SW 1271 (cell line): ENCODE measurements around the gene BMP6.
A peak's percentile ranks its signal among the peaks of the same experiment; 100 is the strongest.

Experiments used
- DNase-seq, 2 experiments: peaks; one replicate each; lab custom pipeline; 2025; lab: John Stamatoyannopoulos, UW

Gene BMP6

GRCh38 chr6:7725849-7726415, at the start of gene BMP6:
BMP6 (plus strand) TSS chr6:7726099; CDS start chr6:7726956, 857 bp downstream.
- peak; percentile 87 to 91 for DNase-seq

GRCh38 chr6:7677229-7677628, 48.7 kb upstream of the BMP6 start:
- DNase-seq = no peak

DNA sequence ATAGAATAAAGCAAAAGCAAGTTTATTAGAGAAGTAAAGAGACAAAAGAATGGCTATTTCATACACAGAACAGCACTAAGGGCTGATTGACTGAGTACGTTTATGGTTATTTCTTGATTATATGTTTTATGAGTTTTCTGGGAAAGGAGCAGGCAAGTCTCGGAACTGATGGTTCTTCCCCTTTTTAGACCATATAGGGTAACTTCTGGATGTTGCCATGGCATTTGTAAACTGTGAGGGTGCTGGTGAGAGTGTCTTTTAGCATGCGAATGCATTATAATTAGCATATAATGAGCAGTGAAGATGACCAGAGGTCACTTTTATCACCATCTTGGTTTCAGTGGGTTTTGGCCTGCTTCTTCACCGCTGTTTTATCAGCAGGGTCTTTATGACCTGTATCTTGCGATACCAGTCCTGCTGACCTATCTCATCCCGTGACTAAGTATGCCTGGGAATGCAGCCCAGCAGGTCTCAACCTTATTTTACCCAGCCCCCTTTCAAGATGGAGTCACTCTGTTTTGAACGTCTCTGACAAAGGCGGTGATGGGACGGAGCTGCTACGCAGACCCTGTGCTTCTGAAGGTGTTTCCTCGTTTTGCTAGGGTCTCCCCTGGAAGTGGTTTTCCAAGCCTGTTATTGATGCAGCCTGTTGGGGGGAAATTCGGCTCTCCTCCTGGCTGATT, 45.4 kb upstream of the BMP6 start:
- no peak for DNase-seq

DNA sequence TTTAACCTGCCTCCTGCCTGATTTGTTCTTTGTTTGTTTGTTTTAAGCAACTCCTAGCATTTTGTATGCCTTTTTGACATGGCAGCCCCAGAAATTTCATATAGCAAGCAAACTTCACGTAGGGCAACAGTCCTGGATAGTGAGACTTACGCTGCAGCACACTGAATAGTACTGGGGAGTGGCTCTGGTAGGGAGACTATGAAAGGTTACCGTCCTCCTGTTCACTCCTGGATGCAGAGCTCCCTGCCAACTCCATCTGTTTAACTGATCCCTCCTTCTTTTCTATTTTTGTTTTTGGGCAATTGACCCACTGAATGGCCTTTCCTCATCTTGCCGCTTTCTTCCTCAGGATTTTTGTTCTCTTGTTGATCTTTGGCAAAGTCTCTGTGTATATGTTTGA, 44.5 kb upstream of the BMP6 start:
- DNase-seq = no peak

DNA sequence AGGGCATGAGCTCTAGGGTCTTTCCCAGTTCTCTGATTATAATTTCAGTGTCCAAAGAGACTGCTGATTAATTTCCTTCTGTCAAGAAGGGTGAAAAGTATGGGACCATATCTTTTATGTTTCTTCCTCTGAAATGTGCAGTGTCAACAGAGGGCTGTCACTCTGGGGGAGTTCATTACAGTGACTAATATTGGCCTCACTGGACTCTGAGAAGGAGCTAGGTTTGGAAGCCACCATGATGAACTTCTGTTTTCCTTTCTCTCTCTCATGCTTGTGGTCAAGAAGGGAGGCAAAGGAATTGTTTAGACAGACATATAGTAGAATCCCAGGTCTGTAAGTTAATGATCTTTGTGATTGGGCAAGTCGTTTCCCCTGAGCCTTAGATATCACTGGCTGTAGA, 41.8 kb upstream of the BMP6 start:
- DNase-seq = no peak

DNA sequence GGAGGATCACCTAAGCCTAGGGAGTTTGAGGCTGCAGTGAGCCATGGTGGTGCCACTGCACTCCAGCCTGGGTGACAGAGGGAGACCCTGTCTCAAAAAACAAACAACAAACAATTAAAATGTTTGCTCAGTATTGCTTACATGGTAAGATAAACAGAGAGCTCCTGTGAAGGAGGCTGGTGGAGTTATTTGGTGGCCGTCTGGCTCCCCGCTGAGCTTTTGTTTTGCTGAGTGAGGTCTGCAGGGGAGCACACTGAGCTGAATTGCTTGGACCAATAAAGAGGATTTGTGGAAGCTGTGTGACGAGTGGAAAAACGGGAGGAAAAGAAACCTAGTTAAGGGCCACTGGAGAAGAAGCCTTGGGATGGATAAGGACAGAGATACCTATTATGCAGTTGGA, 41.1 kb upstream of the BMP6 start:
- no peak for DNase-seq

GRCh38 chr6:7685276-7685675, 40.6 kb upstream of the BMP6 start:
- no peak for DNase-seq

GRCh38 chr6:7687145-7688111, 38.5 kb upstream of the BMP6 start:
- DNase-seq = no peak

DNA sequence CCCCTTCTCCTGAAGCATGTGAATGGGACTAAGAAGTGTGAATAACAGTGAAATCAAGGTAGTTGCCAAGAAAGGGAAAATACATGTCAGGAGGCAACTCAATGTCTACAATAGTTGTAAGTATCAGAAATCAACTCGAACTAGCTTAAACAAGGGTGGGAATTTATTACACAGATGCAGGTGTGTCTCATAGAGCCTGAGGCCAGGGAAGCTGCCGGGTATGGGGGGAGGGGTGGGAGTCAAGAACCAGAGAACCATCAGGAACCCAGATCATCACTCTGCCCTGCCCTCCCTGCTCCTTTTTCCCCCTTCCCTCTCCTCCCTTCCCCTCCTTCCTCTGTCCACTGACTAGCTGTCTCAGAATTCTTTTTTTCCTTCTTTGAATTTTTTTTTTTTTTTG, 34.9 kb upstream of the BMP6 start:
- DNase-seq = no peak

DNA sequence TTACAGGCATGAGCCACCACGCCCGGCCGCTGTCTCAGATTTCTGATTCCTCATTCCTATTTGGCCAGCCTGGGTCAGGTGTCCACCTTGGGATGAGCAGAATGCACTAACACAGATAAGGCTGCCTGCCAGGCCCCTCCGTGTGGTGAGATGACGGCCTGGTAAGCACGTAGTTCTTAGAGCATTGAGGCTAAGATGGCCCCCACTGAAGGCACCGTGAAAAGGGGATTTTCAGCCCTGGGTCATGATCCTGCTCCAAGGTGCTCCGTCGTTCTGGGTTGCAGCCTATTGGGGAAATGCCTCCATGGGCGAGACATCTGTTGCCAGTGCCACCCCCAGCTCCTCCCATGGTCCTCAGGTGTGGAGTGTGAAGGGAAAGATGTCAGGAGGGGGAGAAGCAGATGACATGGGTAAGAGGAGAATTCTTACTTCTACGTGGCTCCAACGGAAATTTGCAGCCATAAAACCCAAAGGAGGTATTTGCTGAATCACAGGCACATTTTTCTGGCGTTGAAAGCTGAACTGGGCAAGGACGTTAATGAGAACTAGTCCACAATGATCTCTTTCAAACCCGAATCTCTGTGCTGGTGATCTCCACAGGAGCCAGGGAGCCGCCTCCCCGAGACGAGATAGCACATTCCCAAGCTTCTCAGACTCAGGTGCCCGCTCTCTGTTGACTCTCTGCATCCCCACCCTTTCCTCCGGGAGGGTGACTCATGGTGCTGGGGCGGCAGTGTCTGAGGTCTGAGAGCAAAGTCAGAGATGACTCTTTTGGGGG, 34.0 kb upstream of the BMP6 start:
- peak; percentile 16 to 56 for DNase-seq

DNA sequence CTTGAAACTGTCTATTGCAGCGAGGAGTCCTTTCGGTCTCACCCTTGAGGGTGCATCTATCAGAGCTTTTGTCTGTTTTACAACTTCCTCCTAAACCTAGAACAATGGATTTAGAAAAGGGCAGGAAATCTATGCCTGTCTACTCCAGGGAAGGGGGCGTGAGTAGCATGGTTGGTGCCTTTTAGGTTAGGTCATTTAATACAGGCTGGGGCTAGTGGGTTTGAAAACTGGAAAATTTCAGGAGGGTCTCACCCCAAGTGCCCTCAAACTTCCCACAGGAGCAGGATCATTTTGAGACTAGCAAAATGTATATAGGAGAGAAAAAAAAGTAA, 33.5 kb upstream of the BMP6 start:
- DNase-seq = no peak

- DNase-seq = no peak
Measured at GRCh38 chr6:7693827-7694226, 32.1 kb upstream of the BMP6 start.

- no peak for DNase-seq
Measured at GRCh38 chr6:7696061-7696460, 29.8 kb upstream of the BMP6 start.

GRCh38 chr6:7697432-7697819, 28.5 kb upstream of the BMP6 start:
- no peak for DNase-seq

DNA sequence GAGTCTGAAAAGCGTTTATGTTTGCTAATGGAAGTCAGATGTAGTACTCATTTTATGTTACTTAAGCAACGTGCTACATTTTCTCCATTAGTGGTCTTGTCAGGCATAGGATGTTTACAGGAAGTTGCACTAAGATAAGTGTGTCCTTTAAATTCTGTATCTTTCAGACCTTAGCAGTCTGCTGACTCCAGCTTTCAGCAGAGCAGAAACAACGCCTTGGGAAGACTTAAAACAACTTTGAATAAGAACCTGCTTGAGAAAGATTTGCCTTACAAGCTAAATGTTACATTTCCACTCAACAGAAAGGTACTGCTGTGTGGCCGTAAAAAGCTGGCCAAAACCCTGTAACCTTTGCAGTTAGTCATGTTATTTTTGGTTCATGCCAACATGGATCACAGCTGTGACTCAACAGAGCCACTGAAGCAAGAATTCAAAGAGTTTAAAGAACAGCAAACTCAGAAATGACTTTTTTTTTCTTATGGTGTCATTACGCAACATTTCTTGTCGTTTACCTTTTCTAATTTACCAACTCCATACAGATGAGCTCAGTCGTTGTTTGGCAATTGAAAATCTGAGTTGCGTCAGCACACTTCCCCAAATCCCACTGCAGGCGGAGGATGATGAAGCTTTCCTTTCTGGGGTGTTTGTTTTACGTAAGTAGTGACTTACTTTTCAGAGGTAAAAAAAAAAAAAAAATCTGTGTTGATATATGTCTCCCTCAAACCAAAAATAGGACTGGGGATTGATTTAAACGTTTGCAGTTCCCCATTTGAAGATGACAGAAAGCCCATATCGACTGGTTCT, 27.9 kb upstream of the BMP6 start:
- DNase-seq = no peak

- no peak for DNase-seq
Measured at GRCh38 chr6:7701212-7701834, 24.6 kb upstream of the BMP6 start.

DNA sequence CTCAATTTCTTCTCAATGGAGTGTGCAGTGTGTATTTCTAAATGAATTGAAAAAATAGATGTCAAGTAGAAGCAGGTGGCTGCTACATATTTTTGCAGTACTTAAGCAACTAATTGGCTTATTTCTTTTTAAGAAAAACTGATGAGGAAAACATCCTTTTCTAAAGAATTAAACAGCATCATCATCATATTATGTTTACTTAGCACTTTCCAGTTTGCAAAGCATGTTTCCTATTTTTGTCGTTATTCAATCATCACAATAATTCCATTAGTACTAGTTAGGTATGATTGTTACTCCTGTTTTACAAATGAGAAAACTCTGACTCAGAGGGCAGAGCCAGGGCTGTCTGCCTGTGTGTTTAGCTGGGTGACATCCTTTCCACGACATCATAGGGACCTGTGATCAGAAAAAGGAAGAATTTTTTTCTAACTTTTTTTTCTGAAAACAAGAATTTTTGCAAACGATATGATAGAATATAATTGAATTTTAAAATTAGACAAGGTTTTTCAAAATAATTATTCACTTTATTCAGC, 22.7 kb upstream of the BMP6 start:
- no peak for DNase-seq

DNA sequence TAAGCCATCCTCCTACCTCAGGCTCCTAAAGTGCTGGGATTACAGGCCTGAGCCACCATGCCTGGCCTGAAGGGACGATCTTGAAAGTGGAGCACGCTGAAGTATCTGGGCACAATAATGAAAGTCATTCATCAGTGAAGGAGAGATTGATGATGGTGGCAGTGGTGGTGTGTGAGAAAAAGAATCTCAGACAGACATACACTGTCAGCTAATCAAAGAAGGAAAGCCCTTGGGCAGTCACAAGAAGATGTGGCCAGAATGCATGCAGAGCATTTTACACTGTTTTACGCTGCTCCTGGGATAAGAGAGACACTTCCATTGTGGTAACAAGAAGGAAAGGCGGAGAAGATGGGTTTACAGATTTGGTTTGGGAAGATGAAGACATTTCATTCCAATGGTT, 20.4 kb upstream of the BMP6 start:
- no peak for DNase-seq

DNA sequence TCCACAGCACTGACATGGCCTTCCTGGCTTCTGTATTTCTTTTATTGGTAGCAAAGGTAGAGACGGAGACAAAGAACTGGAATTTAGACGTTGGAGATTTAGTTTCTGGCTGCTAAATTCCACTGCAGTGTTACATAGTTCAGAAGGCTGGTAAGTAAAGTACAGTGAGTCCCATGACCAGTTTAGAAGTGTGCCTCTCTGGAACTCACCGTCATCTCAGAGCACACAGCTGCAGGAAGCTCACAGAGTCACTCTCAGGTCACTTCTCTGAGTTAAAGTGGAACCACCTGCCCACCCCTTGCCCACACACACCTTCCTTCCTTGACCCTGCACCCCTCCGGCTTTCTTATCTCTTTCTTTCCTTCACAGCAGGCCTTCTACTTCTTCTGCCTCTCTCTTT, 19.6 kb upstream of the BMP6 start:
- no peak for DNase-seq

DNA sequence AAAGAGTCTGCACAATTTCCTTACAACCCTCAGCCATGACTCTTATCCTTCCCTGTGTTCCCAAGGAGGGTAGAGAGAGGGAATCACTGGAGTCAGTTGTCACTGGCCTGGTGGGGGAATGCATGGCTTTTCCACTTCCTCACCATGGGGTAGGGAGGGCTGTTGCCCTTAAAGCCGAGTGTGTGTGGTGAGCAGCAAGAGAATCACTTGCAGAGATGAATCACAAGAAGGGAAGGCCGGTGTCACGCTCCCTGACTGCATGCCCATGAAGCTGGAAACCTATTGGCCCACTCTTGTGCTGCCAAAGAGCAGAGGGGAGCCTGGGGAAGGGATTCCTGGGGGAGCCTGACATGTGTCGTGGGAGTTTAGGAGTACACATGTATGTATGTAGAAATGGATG, 18.1 kb upstream of the BMP6 start:
- no peak for DNase-seq

DNA sequence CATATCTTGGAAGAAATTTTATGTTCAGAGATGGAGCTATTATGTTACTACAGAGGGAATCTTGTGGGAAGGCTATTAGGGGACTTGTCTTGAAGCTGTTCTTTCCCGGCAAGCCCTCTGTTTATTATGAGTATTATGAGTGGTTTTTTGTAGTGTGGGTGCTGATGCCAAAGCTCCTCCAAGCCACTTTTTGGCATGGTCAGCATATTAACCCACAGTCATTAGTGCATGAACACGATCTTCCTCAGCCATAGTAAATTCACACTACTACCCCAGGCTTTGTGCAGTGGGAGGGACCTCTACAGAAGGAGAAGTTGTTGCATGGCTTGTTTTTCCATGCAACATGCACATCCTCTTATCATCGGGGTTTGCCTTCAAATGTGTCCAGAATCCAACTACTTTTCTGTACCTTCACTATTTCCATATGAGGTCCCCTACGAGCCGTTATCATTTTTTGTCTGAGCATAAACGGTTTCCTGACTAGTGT, 6.5 kb upstream of the BMP6 start:
- DNase-seq = no peak
